ENCODE measurements around the gene GHR.

Gene GHR

GRCh38 chr5:42487821-42488220, 64.6 kb downstream of the GHR start:
- Mint-ChIP-seq H3K9me3 (peaks cover 8% of the 10 kb centered on the region), H3K36me3 (ENCODE audit: low read depth) (peaks cover 2% of the 10 kb centered on the region), H3K4me3 (no peak overlapping the region), H3K4me1 (no peaks in the 10 kb centered on the region), H3K27me3 (ENCODE audit: low read depth, poor library complexity) (no peaks in the 10 kb centered on the region), H3K27ac (no peak overlapping the region)
- DNase-seq: no peak
- no peak for TF ChIP-seq CTCF (IDR thresholded peaks at IDR 0.05)

- DNase-seq: no peak
- Mint-ChIP-seq H3K4me3 (no peak overlapping the region), H3K4me1 (no peaks in the 10 kb centered on the region), H3K9me3 (no peaks in the 10 kb centered on the region), H3K27me3 (ENCODE audit: low read depth, poor library complexity) (no peaks in the 10 kb centered on the region), H3K27ac (no peak overlapping the region), H3K36me3 (ENCODE audit: low read depth) (no peaks in the 10 kb centered on the region)
- no peak for TF ChIP-seq CTCF (IDR thresholded peaks at IDR 0.05)
Observed at GRCh38 chr5:42490831-42491230, 67.6 kb downstream of the GHR start.

GRCh38 chr5:42491699-42492098, 68.5 kb downstream of the GHR start:
- TF ChIP-seq CTCF (IDR thresholded peaks at IDR 0.05): no peak
- Mint-ChIP-seq H3K9me3 (no peaks in the 10 kb centered on the region), H3K27me3 (ENCODE audit: low read depth, poor library complexity) (no peaks in the 10 kb centered on the region), H3K4me1 (peaks cover 9% of the 10 kb centered on the region), H3K36me3 (ENCODE audit: low read depth) (no peaks in the 10 kb centered on the region), H3K4me3 (no peak overlapping the region), H3K27ac (no peak overlapping the region)
- no peak for DNase-seq

GRCh38 chr5:42492974-42493373, 69.7 kb downstream of the GHR start:
- H3K4me1 Mint-ChIP-seq: peaks cover 16% of the 10 kb centered on the region
- no peak overlapping the region for H3K27ac Mint-ChIP-seq
- DNase-seq: no peak
- no peak overlapping the region for H3K4me3 Mint-ChIP-seq
- no peaks in the 10 kb centered on the region for H3K36me3 Mint-ChIP-seq (ENCODE audit: low read depth)
- no peaks in the 10 kb centered on the region for H3K9me3 Mint-ChIP-seq
- no peaks in the 10 kb centered on the region for H3K27me3 Mint-ChIP-seq (ENCODE audit: low read depth, poor library complexity)
- no peak for TF ChIP-seq CTCF (IDR thresholded peaks at IDR 0.05)

GRCh38 chr5:42494414-42494813, 71.2 kb downstream of the GHR start:
- no peak overlapping the region for H3K4me3 Mint-ChIP-seq
- DNase-seq: no peak
- H3K4me1 Mint-ChIP-seq: peaks cover 16% of the 10 kb centered on the region
- no peaks in the 10 kb centered on the region for H3K27me3 Mint-ChIP-seq (ENCODE audit: low read depth, poor library complexity)
- no peaks in the 10 kb centered on the region for H3K36me3 Mint-ChIP-seq (ENCODE audit: low read depth)
- H3K27ac Mint-ChIP-seq: no peak overlapping the region
- H3K9me3 Mint-ChIP-seq: no peaks in the 10 kb centered on the region
- no peak for TF ChIP-seq CTCF (IDR thresholded peaks at IDR 0.05)

GRCh38 chr5:42495914-42496313, 72.7 kb downstream of the GHR start:
- Mint-ChIP-seq H3K9me3 (no peaks in the 10 kb centered on the region), H3K4me3 (no peak overlapping the region), H3K27ac (peak overlapping the region; percentile 63), H3K36me3 (ENCODE audit: low read depth) (no peaks in the 10 kb centered on the region), H3K27me3 (ENCODE audit: low read depth, poor library complexity) (no peaks in the 10 kb centered on the region), H3K4me1 (peaks cover 16% of the 10 kb centered on the region)
- no peak for TF ChIP-seq CTCF (IDR thresholded peaks at IDR 0.05)
- no peak for DNase-seq

Data from nephron progenitor cell (in vitro differentiated cells).